Transverse colon (tissue), 4 donors: ENCODE data around the gene ZNF140. TPM values are rescaled to one million over a fixed set of nuclear protein-coding genes. Genes with fewer than 3 reads are reported as not detected.

Experiments
- DNase-seq: peaks from one replicate; pipeline ENCODE4 v3.0.0-alpha.2; 2019
- H3K27ac ChIP-seq, 4 donors: fragments of 200-600 bp; sonication (generic); 2 replicates each; pipeline ENCODE4 v1.5.1; 2016 to 2018; ENCODE audit warnings: inconsistent platforms in 4 of 4
- H3K27me3 ChIP-seq: fragments of 200-600 bp; sonication (generic); 2 replicates; pipeline ENCODE4 v1.5.1; 2017; ENCODE audit warnings: inconsistent platforms
- H3K36me3 ChIP-seq, 4 donors: fragments of 200-600 bp; sonication (generic); 2 replicates each; pipeline ENCODE4 v1.5.1; 2017 to 2019; ENCODE audit warnings: inconsistent platforms in 4 of 4
- H3K4me1 ChIP-seq, 4 donors: fragments of 200-600 bp; sonication (generic); 2 replicates each; pipeline ENCODE4 v1.5.1; 2017 to 2020; ENCODE audit warnings: inconsistent platforms in 4 of 4
- H3K4me3 ChIP-seq, 4 donors: fragments of 200-600 bp; sonication (generic); 1 replicate in 1 of 4; 2 replicates in 3 of 4; pipeline versions ENCODE4 v1.5.1 to v1.6.1; 2017 to 2019; ENCODE audit warnings: inconsistent platforms in 4 of 4
- H3K9me3 ChIP-seq, 2 donors: fragments of 200-600 bp; sonication (generic); 2 replicates each; pipeline ENCODE4 v1.5.1; 2017 to 2019; ENCODE audit warnings: inconsistent platforms in 2 of 2
- CTCF ChIP-seq, 5 experiments: fragments of 200-600 bp in 3 of 5; fragments of 450-650 bp in 2 of 5; sonication (generic) in 3 of 5; IDR thresholded peaks; 1 replicate in 2 of 5; 2 replicates in 3 of 5; pipeline ENCODE4 v1.5.1; 2016 to 2017; ENCODE audit warnings: antibody characterized with exemption in 5 of 5, inconsistent platforms in 3 of 5, mild to moderate bottlenecking in 2 of 5, moderate library complexity in 1 of 5
- EP300 ChIP-seq: sonication (generic); formaldehyde crosslinking; IDR thresholded peaks from one replicate; pipeline ENCODE4 v1.6.1; 2017; ENCODE audit warnings: antibody characterized with exemption, low read depth
- POLR2A ChIP-seq: fragments of 450-650 bp; IDR thresholded peaks from one replicate; pipeline ENCODE4 v1.6.1; 2016; ENCODE audit warnings: antibody characterized with exemption, mild to moderate bottlenecking, moderate library complexity
- POLR2AphosphoS5 ChIP-seq, 3 donors: sonication (generic); formaldehyde crosslinking; IDR thresholded peaks; one replicate each; pipeline ENCODE4 v1.6.1; 2016; ENCODE audit warnings: antibody characterized with exemption in 3 of 3
- WGBS, 2 donors: methylation state at CpG; one replicate each; pipeline ENCODE4 v1.1.5; 2018; ENCODE audit warnings: low coverage in 1 of 2; 5-methylcytosine and 5-hydroxymethylcytosine counted together
- in situ Hi-C, 4 donors: fragments of 200-750 bp; cut with MboI; loops; one replicate each; pipeline versions ENCODE4 v1.15.0 to v1.15.1; 2017; ENCODE audit warnings: low sequenced_read_pairs in 3 of 4, low pct_ligation_motif_present in 1 of 4, low pct_unique_long_range_greater_than_20kb in 1 of 4
- intact Hi-C: fragments of 100-400 bp; cut with DNase I; formaldehyde crosslinking; loops from one replicate; pipeline ENCODE4 v1.15.1; 2023; ENCODE audit warnings: low total_unique reads
- total RNA-seq, 4 donors: library from RNA; depleted of rRNA; stranded (reverse); fragments of >200 nt; gene quantifications; one replicate each; pipeline ENCODE4 v1.1.0, GENCODE V29; 2016

Gene ZNF140
- total RNA-seq, 4 donors from 2014 or later: 13.8 to 35.6 (median 14.8) TPM

- H3K9me3 ChIP-seq: peaks cover 91 to 97% of the 10 kb centered on the region in 2 donors
- no peak overlapping the region for H3K27ac ChIP-seq
- TF ChIP-seq EP300: no peak
- TF ChIP-seq POLR2AphosphoS5 (IDR thresholded peaks at IDR 0.05): no peak
- DNase-seq: no peak
- peaks cover 0 to 16% (median 4%) of the 10 kb centered on the region in 4 donors for H3K36me3 ChIP-seq
- H3K27me3 ChIP-seq: no peaks in the 10 kb centered on the region
- no peaks in the 10 kb centered on the region for H3K4me1 ChIP-seq
- intact Hi-C loops (no loop called here), in situ Hi-C loops (no loop called here)
- 80 to 100% methylated on average over 1 of the region's 1 CpG for WGBS, 2 donors
- no peak overlapping the region for H3K4me3 ChIP-seq
Measured at GRCh38 chr12:133063556-133063955, 17.2 kb upstream of the ZNF140 start.

- no peaks in the 10 kb centered on the region for H3K27me3 ChIP-seq
- in situ Hi-C loops (no loop called here), intact Hi-C loops (no loop called here)
- peaks cover 77 to 95% of the 10 kb centered on the region in 2 donors for H3K9me3 ChIP-seq
- H3K4me3 ChIP-seq: no peak overlapping the region
- no peak for DNase-seq
- H3K4me1 ChIP-seq: no peaks in the 10 kb centered on the region
- H3K36me3 ChIP-seq: peaks cover 0 to 2% (median 0%) of the 10 kb centered on the region in 4 donors
- WGBS, 2 donors: 89 to 91% methylated on average over 2 of the region's 2 CpGs
- H3K27ac ChIP-seq: no peak overlapping the region
- TF ChIP-seq POLR2A: no peak
- TF ChIP-seq POLR2AphosphoS5 (IDR thresholded peaks at IDR 0.05): no peak
- TF ChIP-seq EP300: no peak
- no peak for TF ChIP-seq CTCF (IDR thresholded peaks at IDR 0.05)
Measured at GRCh38 chr12:133073836-133074235, 6.9 kb upstream of the ZNF140 start.

GRCh38 chr12:133080026-133080367 is 726 bp upstream of the ZNF140 start:
- Histone ChIP-seq H3K4me1 (peaks cover 0 to 12% (median 2%) of the 10 kb centered on the region in 4 donors), H3K27ac (peak overlapping the region; percentile 96 to 99 (median 97)), H3K36me3 (peaks cover 3 to 31% (median 16%) of the 10 kb centered on the region in 4 donors), H3K27me3 (no peaks in the 10 kb centered on the region), H3K4me3 (peak overlapping the region; percentile 63 to 96 (median 78)), H3K9me3 (peaks cover 66 to 78% of the 10 kb centered on the region in 2 donors)
- in situ Hi-C loops: no loop called here
- intact Hi-C loops: loop anchor here (5.0 kb wide), 1 partner anchor 52 kb away; the partner anchor contains the start of genes ZNF10 and ZNF891
- WGBS, 2 donors: 1% methylated on average over 22 of the region's 22 CpGs; no CpG with 5 or more reads in 1 of the 2 donors
- DNase-seq: peak; percentile 98
- peak; percentile 38 to 66 (median 56) for TF ChIP-seq POLR2AphosphoS5 (IDR thresholded peaks at IDR 0.05)
- no peak for TF ChIP-seq POLR2A

GRCh38 chr12:133081159-133081780 is 547 bp downstream of the ZNF140 start:
- DNase-seq: peak; percentile 9
- WGBS, 2 donors: 24 to 33% methylated on average over 13 to 17 of the region's 17 CpGs
- H3K4me1 ChIP-seq: peaks cover 0 to 12% (median 2%) of the 10 kb centered on the region in 4 donors
- in situ Hi-C loops: no loop called here
- TF ChIP-seq POLR2A (no peak), EP300 (no peak), POLR2AphosphoS5 (IDR thresholded peaks at IDR 0.05) (no peak), CTCF (IDR thresholded peaks at IDR 0.05) (no peak)
- H3K27ac ChIP-seq: peak overlapping the region; percentile 96 to 99 (median 97)
- peaks cover 70 to 78% of the 10 kb centered on the region in 2 donors for H3K9me3 ChIP-seq
- intact Hi-C loops: loop anchor here (5.0 kb wide), 1 partner anchor 51 kb away; the partner anchor contains the start of genes ZNF10 and ZNF891
- peaks cover 3 to 43% (median 23%) of the 10 kb centered on the region in 4 donors for H3K36me3 ChIP-seq
- H3K27me3 ChIP-seq: no peaks in the 10 kb centered on the region
- peak overlapping the region; percentile 63 to 96 (median 78) for H3K4me3 ChIP-seq

- no peak overlapping the region for H3K27ac ChIP-seq
- H3K9me3 ChIP-seq: peaks cover 73 to 78% of the 10 kb centered on the region in 2 donors
- no peaks in the 10 kb centered on the region for H3K27me3 ChIP-seq
- in situ Hi-C loops (no loop called here), intact Hi-C loops (loop anchor here (5.0 kb wide), 1 partner anchor 49 kb away; the partner anchor contains the start of genes ZNF10 and ZNF891)
- no peak for DNase-seq
- TF ChIP-seq POLR2AphosphoS5 (IDR thresholded peaks at IDR 0.05) (no peak), CTCF (IDR thresholded peaks at IDR 0.05) (no peak), POLR2A (no peak), EP300 (no peak)
- 96 to 98% methylated on average over 6 of the region's 6 CpGs for WGBS, 2 donors
- no peak overlapping the region for H3K4me3 ChIP-seq
- H3K36me3 ChIP-seq: peaks cover 3 to 64% (median 35%) of the 10 kb centered on the region in 4 donors
- peaks cover 0 to 12% (median 2%) of the 10 kb centered on the region in 4 donors for H3K4me1 ChIP-seq
Measured at GRCh38 chr12:133083345-133083744, 2.6 kb downstream of the ZNF140 start.
